ENCODE results near the gene ZCCHC7.

The ZCCHC7 gene

GRCh38 chr9:37264539-37264938 lies 144.2 kb downstream of the ZCCHC7 start:
- no peaks in the 10 kb centered on the region for H3K36me3 ChIP-seq (ENCODE audit: control insufficient read depth, insufficient read depth, low read length)
- no peaks in the 10 kb centered on the region for H3K27me3 ChIP-seq (replicated peaks; ENCODE audit: control insufficient read depth, insufficient read depth, low read length)
- DNase-seq (ENCODE audit: extremely low read depth, insufficient read length) = no peak
- no peak for TF ChIP-seq CTCF (IDR thresholded peaks at IDR 0.05; ENCODE audit: insufficient read depth, low read length, poor library complexity, severe bottlenecking)
- no peak overlapping the region for H3K4me3 ChIP-seq (replicated peaks; ENCODE audit: low read depth, low read length)

- DNase-seq (ENCODE audit: extremely low read depth, insufficient read length) = no peak
- TF ChIP-seq CTCF (IDR thresholded peaks at IDR 0.05; ENCODE audit: insufficient read depth, low read length, poor library complexity, severe bottlenecking) = no peak
- Histone ChIP-seq H3K4me3 (replicated peaks; ENCODE audit: low read depth, low read length) (no peak overlapping the region), H3K27me3 (replicated peaks; ENCODE audit: control insufficient read depth, insufficient read depth, low read length) (no peaks in the 10 kb centered on the region), H3K36me3 (ENCODE audit: control insufficient read depth, insufficient read depth, low read length) (no peaks in the 10 kb centered on the region)
Measured at GRCh38 chr9:37266630-37267029, 146.3 kb downstream of the ZCCHC7 start.

GRCh38 chr9:37269221-37269620 lies 148.8 kb downstream of the ZCCHC7 start:
- no peak for DNase-seq (ENCODE audit: extremely low read depth, insufficient read length)
- Histone ChIP-seq H3K27me3 (replicated peaks; ENCODE audit: control insufficient read depth, insufficient read depth, low read length) (no peaks in the 10 kb centered on the region), H3K4me3 (replicated peaks; ENCODE audit: low read depth, low read length) (no peak overlapping the region), H3K36me3 (ENCODE audit: control insufficient read depth, insufficient read depth, low read length) (no peaks in the 10 kb centered on the region)
- no peak for TF ChIP-seq CTCF (IDR thresholded peaks at IDR 0.05; ENCODE audit: insufficient read depth, low read length, poor library complexity, severe bottlenecking)

- H3K36me3 ChIP-seq (ENCODE audit: control insufficient read depth, insufficient read depth, low read length) = no peaks in the 10 kb centered on the region
- no peak overlapping the region for H3K4me3 ChIP-seq (replicated peaks; ENCODE audit: low read depth, low read length)
- no peaks in the 10 kb centered on the region for H3K27me3 ChIP-seq (replicated peaks; ENCODE audit: control insufficient read depth, insufficient read depth, low read length)
- DNase-seq (ENCODE audit: extremely low read depth, insufficient read length) = no peak
- TF ChIP-seq CTCF (IDR thresholded peaks at IDR 0.05; ENCODE audit: insufficient read depth, low read length, poor library complexity, severe bottlenecking) = no peak
Measured at GRCh38 chr9:37271679-37272078, 151.3 kb downstream of the ZCCHC7 start.

GRCh38 chr9:37273595-37273994 lies 153.2 kb downstream of the ZCCHC7 start:
- no peak for TF ChIP-seq CTCF (IDR thresholded peaks at IDR 0.05; ENCODE audit: insufficient read depth, low read length, poor library complexity, severe bottlenecking)
- DNase-seq (ENCODE audit: extremely low read depth, insufficient read length) = no peak
- Histone ChIP-seq H3K36me3 (ENCODE audit: control insufficient read depth, insufficient read depth, low read length) (no peaks in the 10 kb centered on the region), H3K4me3 (replicated peaks; ENCODE audit: low read depth, low read length) (no peak overlapping the region), H3K27me3 (replicated peaks; ENCODE audit: control insufficient read depth, insufficient read depth, low read length) (no peaks in the 10 kb centered on the region)

GRCh38 chr9:37281541-37281940 lies 161.2 kb downstream of the ZCCHC7 start:
- no peaks in the 10 kb centered on the region for H3K27me3 ChIP-seq (replicated peaks; ENCODE audit: control insufficient read depth, insufficient read depth, low read length)
- TF ChIP-seq CTCF (IDR thresholded peaks at IDR 0.05; ENCODE audit: insufficient read depth, low read length, poor library complexity, severe bottlenecking) = no peak
- H3K4me3 ChIP-seq (replicated peaks; ENCODE audit: low read depth, low read length) = no peak overlapping the region
- DNase-seq (ENCODE audit: extremely low read depth, insufficient read length) = no peak
- H3K36me3 ChIP-seq (ENCODE audit: control insufficient read depth, insufficient read depth, low read length) = no peaks in the 10 kb centered on the region
